H1 (cell line): Measurements from ENCODE around the gene TGFA. TPM values are rescaled to one million over a fixed set of nuclear protein-coding genes. Genes with fewer than 3 reads are reported as not detected.

Experiments
- ATF2 ChIP-seq: IDR thresholded peaks from 2 replicates; pipeline ENCODE4 v1.6.1; 2012; ENCODE audit warnings: low read length, inconsistent platforms
- HDAC2 ChIP-seq, 2 experiments: fragments of 300-600 bp in 1 of 2; sonication (generic) in 1 of 2; IDR thresholded peaks; 2 replicates each; pipeline ENCODE4 v1.6.1; 2011 to 2012; ENCODE audit warnings: low read depth in 2 of 2, low read length in 2 of 2, mild to moderate bottlenecking in 2 of 2, moderate library complexity in 2 of 2, borderline replicate concordance in 1 of 2, inconsistent platforms in 1 of 2
- JUN ChIP-seq: IDR thresholded peaks from 2 replicates; pipeline ENCODE4 v1.6.1; 2011; ENCODE audit warnings: low read depth, mild to moderate bottlenecking, improper control_type of control experiment, low read length
- KDM4A ChIP-seq: IDR thresholded peaks from one replicate; pipeline ENCODE4 v1.7.1; 2012; ENCODE audit warnings: low read depth, mild to moderate bottlenecking, moderate library complexity, low read length, inconsistent platforms; ENCODE audit not compliant: severe bottlenecking
- USF2 ChIP-seq: IDR thresholded peaks from 2 replicates; pipeline ENCODE4 v1.6.1; 2011; ENCODE audit warnings: low read length, improper control_type of control experiment
- polyA plus RNA-seq, 7 experiments: library from polyadenylated mRNA; depleted of rRNA in 3 of 7; stranded (reverse) in 5 of 7; unstranded in 2 of 7; fragments of >200 nt in 5 of 7; fragments of 200-250 nt in 2 of 7; gene quantifications; 1 replicate in 5 of 7; 2 replicates in 1 of 7; 4 replicates in 1 of 7; pipeline versions ENCODE4 v1.2.1 to v1.2.3, GENCODE V29; 2011 to 2013; ENCODE audit warnings: missing spikeins in 2 of 7, mixed read lengths in 2 of 7
- total RNA-seq: library from RNA; stranded (reverse); fragmentation: NEBNext Ultra II Directional; extraction: Animal tissue kit (Norgen Biotek cat#: 25700); gene quantifications from 2 replicates; pipeline ENCODE4 v1.2.1, GENCODE V29; 2021

TGFA gene
- total and polyA plus RNA-seq, 2 of the 8 experiments (the other 6 are each of a cell fraction or from before 2014, with no cell fraction given), result 1.8 to 3.7 TPM

DNA sequence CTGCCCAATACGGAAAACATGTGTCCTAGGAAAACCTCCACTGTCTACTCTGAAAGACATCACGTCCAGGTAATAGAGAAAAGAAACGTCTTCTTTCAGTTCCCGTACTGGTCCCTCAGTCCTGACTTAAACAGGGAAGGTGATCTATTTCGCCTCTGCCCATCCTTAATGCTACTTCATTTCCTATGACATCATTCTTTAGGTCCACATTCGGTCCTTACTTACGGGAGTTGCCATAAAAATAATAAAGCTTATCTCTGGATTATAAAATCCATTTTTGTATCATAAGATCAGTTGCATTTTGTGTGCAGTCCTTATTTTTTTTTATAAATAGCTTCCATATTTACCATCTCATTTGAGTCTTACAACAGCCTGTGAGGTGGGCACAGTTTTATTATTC is 3.7 kb downstream of the TGFA start (continued):
- TF ChIP-seq ATF2 (no peak), USF2 (no peak), JUN (no peak), HDAC2 (IDR thresholded peaks at IDR 0.05; ENCODE audit: borderline replicate concordance in 1 of 2, low read depth in 2 of 2, low read length in 2 of 2) (no peak), KDM4A (no peak)
